PC-9 (cell line): ENCODE results near the gene IL5. TPM values are rescaled to one million over a fixed set of nuclear protein-coding genes. Genes with fewer than 3 reads are reported as not detected.

ENCODE experiments used
- BruUV-seq: library from RNA; stranded (reverse); fragments of 400-500 nt; replicated peaks from 2 replicates; lab custom pipeline; 2021; lab: Mats Ljungman, UMichigan
- CTCF ChIA-PET: fragments of 300-600 bp; sonication (Branson Sonifier 250); formaldehyde crosslinking; loops from one replicate; lab custom pipeline; 2022; ENCODE audit warnings: antibody characterized with exemption; lab: Charles Lee
- POLR2A ChIA-PET: fragments of 300-600 bp; sonication (Branson Sonifier 250); formaldehyde crosslinking; loops from one replicate; lab custom pipeline; 2022; ENCODE audit warnings: antibody characterized with exemption; ENCODE audit not compliant: unreplicated experiment; lab: Charles Lee
- DNase-seq, 2 experiments: peaks; one replicate each; pipeline versions ENCODE4 v3.0.0 to v3.0.0-alpha.2; 2015 to 2022; ENCODE audit warnings: mixed read lengths in 1 of 2
- H2AFZ ChIP-seq: fragments of 200-600 bp; sonication (generic); 2 replicates; pipeline ENCODE4 v1.8.1; 2017; ENCODE audit warnings: antibody characterized with exemption
- H3F3A ChIP-seq: fragments of 200-600 bp; sonication (generic); 2 replicates; pipeline ENCODE4 v1.8.1; 2017; ENCODE audit warnings: antibody characterized with exemption, mild to moderate bottlenecking, low read depth; ENCODE audit not compliant: insufficient read depth
- H3K27ac ChIP-seq: fragments of 200-600 bp; sonication (generic); 2 replicates; pipeline ENCODE4 v1.6.1; 2016; ENCODE audit warnings: mixed run types
- H3K27me3 ChIP-seq: fragments of 200-600 bp; sonication (generic); 2 replicates; pipeline ENCODE4 v1.6.1; 2016; ENCODE audit warnings: low read depth, mixed run types; ENCODE audit not compliant: insufficient read depth
- H3K36me3 ChIP-seq: fragments of 200-600 bp; sonication (generic); 2 replicates; pipeline ENCODE4 v1.6.1; 2016; ENCODE audit warnings: low read depth, mixed run types
- H3K4me1 ChIP-seq: fragments of 200-600 bp; sonication (generic); replicated peaks from 2 replicates; pipeline ENCODE4 v1.6.1; 2016; ENCODE audit warnings: mixed run types; ENCODE audit not compliant: insufficient read depth
- H3K4me2 ChIP-seq: fragments of 200-600 bp; sonication (generic); 2 replicates; pipeline ENCODE4 v1.6.1; 2017; ENCODE audit warnings: mixed run types
- H3K4me3 ChIP-seq: fragments of 200-600 bp; sonication (generic); 2 replicates; pipeline ENCODE4 v1.6.1; 2016; ENCODE audit warnings: mixed run types
- H3K79me2 ChIP-seq: fragments of 200-600 bp; sonication (generic); 2 replicates; pipeline ENCODE4 v1.6.1; 2017; ENCODE audit warnings: low read depth, mixed run types
- H3K9me2 ChIP-seq: fragments of 200-600 bp; sonication (generic); 2 replicates; pipeline ENCODE4 v1.8.1; 2017; ENCODE audit warnings: mild to moderate bottlenecking; ENCODE audit not compliant: insufficient read depth
- H3K9me3 ChIP-seq: fragments of 200-600 bp; sonication (generic); 2 replicates; pipeline ENCODE4 v1.8.1; 2016; ENCODE audit warnings: low read depth; ENCODE audit not compliant: insufficient read depth
- H4K20me1 ChIP-seq: fragments of 200-600 bp; sonication (generic); 2 replicates; pipeline ENCODE4 v1.8.1; 2017; ENCODE audit not compliant: insufficient read depth
- CTCF ChIP-seq: fragments of 200-600 bp; sonication (generic); conservative IDR thresholded peaks from 2 replicates; pipeline ENCODE4 v1.6.1; 2017; ENCODE audit warnings: mixed run types, antibody characterized with exemption, mild to moderate bottlenecking, moderate library complexity
- EZH2 ChIP-seq: fragments of 200-600 bp; sonication (generic); IDR thresholded peaks from 2 replicates; pipeline ENCODE4 v1.8.0; 2017; ENCODE audit warnings: antibody characterized with exemption, low read depth
- intact Hi-C: fragments of 100-400 bp; cut with micrococcal nuclease; formaldehyde crosslinking; loops from one replicate; pipeline ENCODE4 v1.10.0; 2022; ENCODE audit not compliant: unreplicated experiment
- total RNA-seq: library from RNA; stranded (reverse); gene quantifications from 2 replicates; pipeline ENCODE4 v1.2.3, GENCODE V29; 2021

The IL5 gene
- total RNA-seq, 1 experiment from 2014 or later, result not detected

GRCh38 chr5:132495667-132496190 lies 47.6 kb downstream of the IL5 start:
- H3K4me3 ChIP-seq, result peak overlapping the region; percentile 65
- peak overlapping the region; percentile 67 for H2AFZ ChIP-seq
- H3K9me3 ChIP-seq, result no peaks in the 10 kb centered on the region
- intact Hi-C loops, result loop anchor here (1.0 to 10.0 kb wide), 7 partner anchors 29 to 228 kb away; partner anchors contain the start of genes RAD50 and SLC22A4
- H3K79me2 ChIP-seq, result no peaks in the 10 kb centered on the region
- no peaks in the 10 kb centered on the region for H3K36me3 ChIP-seq
- DNase-seq, result peak; percentile 79 to 90
- H3K27me3 ChIP-seq, result no peaks in the 10 kb centered on the region
- peak overlapping the region; percentile 87 for H3K4me2 ChIP-seq
- H3F3A ChIP-seq, result peaks cover 44% of the 10 kb centered on the region
- TF ChIP-seq CTCF (no peak; the same call in 1 of the 2 replicates), EZH2 (no peak)
- H3K27ac ChIP-seq, result peak overlapping the region; percentile 96
- no TSS peak for BruUV-seq
- ChIA-PET POLR2A (interaction anchor here (0.6 to 1.6 kb wide), 12 partner anchors 17 to 342 kb away, joined by 3 to 15 read pairs (median 4); no protein-coding TSS in a partner anchor), CTCF (interaction anchor here (0.6 to 1.3 kb wide), 3 partner anchors 106 to 689 kb away, joined by 4 to 5 read pairs (median 4); no protein-coding TSS in a partner anchor)
- H3K9me2 ChIP-seq, result no peaks in the 10 kb centered on the region
- H4K20me1 ChIP-seq, result no peaks in the 10 kb centered on the region
- peaks cover 62% of the 10 kb centered on the region for H3K4me1 ChIP-seq

DNA sequence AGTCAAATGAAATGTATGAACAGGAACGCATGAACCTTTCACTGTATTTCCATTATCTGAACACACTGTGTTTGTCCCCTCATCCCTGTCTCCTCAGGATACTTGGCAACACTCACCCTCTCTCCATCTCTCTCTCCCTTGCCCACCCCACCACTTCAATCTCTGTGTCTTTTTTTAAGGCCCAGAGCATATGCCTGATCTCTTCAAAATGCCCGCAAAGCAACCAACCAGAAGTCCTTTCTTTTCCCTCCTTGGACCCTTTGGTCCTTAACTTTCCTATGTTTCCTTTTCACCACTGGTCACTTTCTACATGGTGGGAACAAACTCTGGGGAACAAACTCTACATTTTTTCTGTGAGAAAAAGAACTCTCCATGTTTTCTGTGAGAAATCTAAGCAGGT lies 49.5 kb downstream of the IL5 start:
- Histone ChIP-seq H3K4me1 (peaks cover 53% of the 10 kb centered on the region), H3K9me2 (no peaks in the 10 kb centered on the region), H3K9me3 (no peaks in the 10 kb centered on the region), H4K20me1 (peaks cover 3% of the 10 kb centered on the region), H3K27me3 (no peaks in the 10 kb centered on the region), H3K79me2 (peaks cover 11% of the 10 kb centered on the region), H3K4me2 (no peak overlapping the region), H3F3A (peaks cover 35% of the 10 kb centered on the region), H2AFZ (no peak overlapping the region), H3K36me3 (no peaks in the 10 kb centered on the region), H3K4me3 (no peak overlapping the region), H3K27ac (no peak overlapping the region)
- intact Hi-C loops, result loop anchor here (10.0 kb wide), 1 partner anchor 199 kb away; the partner anchor contains the start of gene SLC22A4
- CTCF ChIA-PET, result no interaction called here
- BruUV-seq, result no TSS peak
- POLR2A ChIA-PET, result no interaction called here
- no peak for TF ChIP-seq EZH2
- no peak for TF ChIP-seq CTCF
- DNase-seq, result no peak

DNA sequence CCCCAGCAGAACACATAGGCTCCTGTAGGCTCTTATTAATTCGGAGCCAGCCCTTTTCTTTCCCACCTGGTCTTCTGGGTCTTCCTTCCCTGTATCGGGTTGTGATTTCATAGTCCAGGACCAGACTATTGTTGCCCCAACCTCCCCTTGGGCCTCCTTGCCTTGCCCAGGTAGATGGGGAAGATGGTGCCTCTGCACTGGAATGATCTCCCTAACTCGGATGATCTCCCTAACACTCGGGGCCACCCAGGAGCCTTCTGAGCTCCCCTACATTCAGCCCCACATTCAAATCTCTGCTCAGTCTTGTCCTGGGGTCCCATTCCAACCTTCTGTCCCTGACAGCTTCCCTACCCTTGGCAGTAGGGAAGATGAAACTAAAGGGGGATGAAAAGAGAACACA lies 50.1 kb downstream of the IL5 start:
- H3K9me3 ChIP-seq, result no peaks in the 10 kb centered on the region
- no peaks in the 10 kb centered on the region for H3K36me3 ChIP-seq
- ChIA-PET POLR2A (no interaction called here), CTCF (no interaction called here)
- H3K27me3 ChIP-seq, result no peaks in the 10 kb centered on the region
- no peak overlapping the region for H3K27ac ChIP-seq
- intact Hi-C loops, result loop anchor here (10.0 kb wide), 1 partner anchor 198 kb away; the partner anchor contains the start of gene SLC22A4
- no peak overlapping the region for H2AFZ ChIP-seq
- peaks cover 17% of the 10 kb centered on the region for H3K79me2 ChIP-seq
- no TSS peak for BruUV-seq
- no peak overlapping the region for H3K4me3 ChIP-seq
- peaks cover 31% of the 10 kb centered on the region for H3F3A ChIP-seq
- DNase-seq, result no peak
- H3K4me2 ChIP-seq, result no peak overlapping the region
- no peak for TF ChIP-seq EZH2
- no peak for TF ChIP-seq CTCF
- peaks cover 50% of the 10 kb centered on the region for H3K4me1 ChIP-seq
- peaks cover 5% of the 10 kb centered on the region for H4K20me1 ChIP-seq
- H3K9me2 ChIP-seq, result no peaks in the 10 kb centered on the region
